Panc1 (cell line): ENCODE data around the gene POLR1G. TPM values are rescaled to one million over a fixed set of nuclear protein-coding genes. Genes with fewer than 3 reads are reported as not detected.

Experiments used
- ATAC-seq: fragments of 200-7000 bp; cut with Tn5 transposase; 2 replicates; pipeline ENCODE4 v1.9.1; 2020; ENCODE audit warnings: mild to moderate bottlenecking, moderate library complexity
- BruUV-seq: library from RNA; stranded (reverse); fragments of 400-500 nt; replicated peaks from 2 replicates; lab custom pipeline; 2021; lab: Mats Ljungman, UMichigan
- CTCF ChIA-PET: fragments of 300-600 bp; sonication (Branson Sonifier 250); formaldehyde crosslinking; loops from one replicate; lab custom pipeline; 2022; ENCODE audit warnings: antibody characterized with exemption; lab: Charles Lee
- POLR2A ChIA-PET: fragments of 300-600 bp; sonication (Branson Sonifier 250); formaldehyde crosslinking; loops from one replicate; lab custom pipeline; 2022; ENCODE audit warnings: antibody characterized with exemption; lab: Charles Lee
- DNase-seq: peaks from one replicate; pipeline ENCODE4 v3.0.0-alpha.2; 2010; ENCODE audit warnings: low read depth, low spot score
- H3K27ac ChIP-seq: 2 replicates; pipeline ENCODE4 v1.5.1; 2011; ENCODE audit warnings: mild to moderate bottlenecking, low read length, inconsistent platforms
- H3K27me3 ChIP-seq: fragments of 200-500 bp; sonication (Bioruptor generic); 2 replicates; pipeline ENCODE4 v1.6.0; 2014; ENCODE audit warnings: low read length, inconsistent platforms; ENCODE audit not compliant: control insufficient read depth, insufficient read depth
- H3K36me3 ChIP-seq: fragments of 200-500 bp; sonication (Bioruptor generic); 2 replicates; pipeline ENCODE4 v1.5.1; 2014; ENCODE audit warnings: inconsistent platforms, mild to moderate bottlenecking, low read length, moderate library complexity; ENCODE audit not compliant: control insufficient read depth, insufficient read depth
- H3K4me1 ChIP-seq: 2 replicates; pipeline ENCODE4 v1.5.1; 2011; ENCODE audit warnings: inconsistent platforms, mild to moderate bottlenecking, low read length, moderate library complexity; ENCODE audit not compliant: control insufficient read depth, insufficient read depth
- H3K4me3 ChIP-seq, 2 experiments: 2 replicates each; pipeline ENCODE4 v1.5.1; 2011 to 2012; ENCODE audit warnings: low read depth in 2 of 2, low read length in 2 of 2, mild to moderate bottlenecking in 2 of 2, inconsistent platforms in 1 of 2, moderate library complexity in 1 of 2
- H3K9me3 ChIP-seq: fragments of 200-500 bp; sonication (Bioruptor generic); 2 replicates; pipeline ENCODE4 v1.5.1; 2014; ENCODE audit warnings: low read depth, mild to moderate bottlenecking, inconsistent platforms, low read length, moderate library complexity; ENCODE audit not compliant: control insufficient read depth, insufficient read depth
- POLR2AphosphoS5 ChIP-seq: IDR thresholded peaks from 2 replicates; pipeline ENCODE4 v1.6.1; 2012; ENCODE audit warnings: mild to moderate bottlenecking, low read depth, low read length, moderate library complexity
- SIN3A ChIP-seq: IDR thresholded peaks from 2 replicates; pipeline ENCODE4 v1.6.1; 2012; ENCODE audit warnings: low read depth, mild to moderate bottlenecking, low read length, moderate library complexity, borderline replicate concordance; ENCODE audit not compliant: insufficient read depth
- TCF7L2 ChIP-seq: IDR thresholded peaks from 2 replicates; pipeline ENCODE4 v1.6.1; 2011; ENCODE audit warnings: mild to moderate bottlenecking, low read depth, low read length, inconsistent platforms
- in situ Hi-C: cut with HindIII; loops from 2 replicates; pipeline ENCODE4 v1.10.0; 2016; ENCODE audit warnings: low sequenced_read_pairs, low pct_unique_long_range_greater_than_20kb
- intact Hi-C: fragments of 100-400 bp; cut with micrococcal nuclease; formaldehyde crosslinking; loops from one replicate; pipeline ENCODE4 v1.10.0; 2022; ENCODE audit not compliant: unreplicated experiment
- total RNA-seq: library from RNA; stranded (reverse); gene quantifications from one replicate; pipeline ENCODE4 v1.2.1, GENCODE V29; 2021; ENCODE audit not compliant: unreplicated experiment
- TF ChIP-seq, protein P1 (sequence below): fragments of 450-650 bp; IDR thresholded peaks from 2 replicates; pipeline ENCODE4 v1.5.1; 2017; ENCODE audit warnings: mild to moderate bottlenecking
- TF ChIP-seq, protein P2 (sequence below), 2 experiments: IDR thresholded peaks; 2 replicates each; pipeline ENCODE4 v1.6.1; 2011 to 2012; ENCODE audit warnings: low read depth in 2 of 2, control low read depth in 1 of 2, low read length in 1 of 2, mild to moderate bottlenecking in 1 of 2, moderate library complexity in 1 of 2; ENCODE audit not compliant: insufficient read depth in 1 of 2

Gene POLR1G
- total RNA-seq, 1 experiment from 2014 or later: 27.8 TPM

DNA sequence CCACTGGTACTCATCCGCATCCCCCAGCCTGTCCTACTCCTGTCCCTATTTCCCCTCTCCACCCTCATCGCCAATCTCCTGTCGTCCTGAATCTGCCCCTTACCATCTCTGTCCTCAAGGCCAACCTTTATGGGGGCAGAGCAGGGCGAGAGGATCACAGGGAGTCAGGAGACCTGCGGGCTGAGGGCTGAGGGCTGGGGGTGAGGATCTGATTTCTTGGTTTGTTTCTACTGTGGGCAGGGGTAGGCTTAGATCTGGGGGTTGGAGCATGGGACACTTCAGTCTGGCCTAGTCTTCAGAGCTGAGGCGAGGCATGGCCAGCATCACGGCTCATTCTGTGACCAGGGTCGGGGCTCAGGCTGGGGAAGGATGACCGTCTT, 33.8 kb downstream of the POLR1G start:
- ATAC-seq (no peak), DNase-seq (no peak)
- CTCF ChIA-PET: interaction anchor here (0.6 to 1.9 kb wide), 4 partner anchors 38 to 66 kb away, joined by 4 to 31 read pairs (median 6); no protein-coding TSS in a partner anchor
- POLR2A ChIA-PET: interaction anchor here (0.6 to 1.0 kb wide), 2 partner anchors 28 to 36 kb away, joined by 3 to 4 read pairs; no protein-coding TSS in a partner anchor
- in situ Hi-C loops (no loop called here), intact Hi-C loops (no loop called here)
- H3K9me3 ChIP-seq: no peaks in the 10 kb centered on the region
- H3K36me3 ChIP-seq: no peaks in the 10 kb centered on the region
- no peak for TF ChIP-seq SIN3A
- TF ChIP-seq, protein P1, sequence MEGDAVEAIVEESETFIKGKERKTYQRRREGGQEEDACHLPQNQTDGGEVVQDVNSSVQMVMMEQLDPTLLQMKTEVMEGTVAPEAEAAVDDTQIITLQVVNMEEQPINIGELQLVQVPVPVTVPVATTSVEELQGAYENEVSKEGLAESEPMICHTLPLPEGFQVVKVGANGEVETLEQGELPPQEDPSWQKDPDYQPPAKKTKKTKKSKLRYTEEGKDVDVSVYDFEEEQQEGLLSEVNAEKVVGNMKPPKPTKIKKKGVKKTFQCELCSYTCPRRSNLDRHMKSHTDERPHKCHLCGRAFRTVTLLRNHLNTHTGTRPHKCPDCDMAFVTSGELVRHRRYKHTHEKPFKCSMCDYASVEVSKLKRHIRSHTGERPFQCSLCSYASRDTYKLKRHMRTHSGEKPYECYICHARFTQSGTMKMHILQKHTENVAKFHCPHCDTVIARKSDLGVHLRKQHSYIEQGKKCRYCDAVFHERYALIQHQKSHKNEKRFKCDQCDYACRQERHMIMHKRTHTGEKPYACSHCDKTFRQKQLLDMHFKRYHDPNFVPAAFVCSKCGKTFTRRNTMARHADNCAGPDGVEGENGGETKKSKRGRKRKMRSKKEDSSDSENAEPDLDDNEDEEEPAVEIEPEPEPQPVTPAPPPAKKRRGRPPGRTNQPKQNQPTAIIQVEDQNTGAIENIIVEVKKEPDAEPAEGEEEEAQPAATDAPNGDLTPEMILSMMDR: no peak
- TF ChIP-seq, protein P2, sequence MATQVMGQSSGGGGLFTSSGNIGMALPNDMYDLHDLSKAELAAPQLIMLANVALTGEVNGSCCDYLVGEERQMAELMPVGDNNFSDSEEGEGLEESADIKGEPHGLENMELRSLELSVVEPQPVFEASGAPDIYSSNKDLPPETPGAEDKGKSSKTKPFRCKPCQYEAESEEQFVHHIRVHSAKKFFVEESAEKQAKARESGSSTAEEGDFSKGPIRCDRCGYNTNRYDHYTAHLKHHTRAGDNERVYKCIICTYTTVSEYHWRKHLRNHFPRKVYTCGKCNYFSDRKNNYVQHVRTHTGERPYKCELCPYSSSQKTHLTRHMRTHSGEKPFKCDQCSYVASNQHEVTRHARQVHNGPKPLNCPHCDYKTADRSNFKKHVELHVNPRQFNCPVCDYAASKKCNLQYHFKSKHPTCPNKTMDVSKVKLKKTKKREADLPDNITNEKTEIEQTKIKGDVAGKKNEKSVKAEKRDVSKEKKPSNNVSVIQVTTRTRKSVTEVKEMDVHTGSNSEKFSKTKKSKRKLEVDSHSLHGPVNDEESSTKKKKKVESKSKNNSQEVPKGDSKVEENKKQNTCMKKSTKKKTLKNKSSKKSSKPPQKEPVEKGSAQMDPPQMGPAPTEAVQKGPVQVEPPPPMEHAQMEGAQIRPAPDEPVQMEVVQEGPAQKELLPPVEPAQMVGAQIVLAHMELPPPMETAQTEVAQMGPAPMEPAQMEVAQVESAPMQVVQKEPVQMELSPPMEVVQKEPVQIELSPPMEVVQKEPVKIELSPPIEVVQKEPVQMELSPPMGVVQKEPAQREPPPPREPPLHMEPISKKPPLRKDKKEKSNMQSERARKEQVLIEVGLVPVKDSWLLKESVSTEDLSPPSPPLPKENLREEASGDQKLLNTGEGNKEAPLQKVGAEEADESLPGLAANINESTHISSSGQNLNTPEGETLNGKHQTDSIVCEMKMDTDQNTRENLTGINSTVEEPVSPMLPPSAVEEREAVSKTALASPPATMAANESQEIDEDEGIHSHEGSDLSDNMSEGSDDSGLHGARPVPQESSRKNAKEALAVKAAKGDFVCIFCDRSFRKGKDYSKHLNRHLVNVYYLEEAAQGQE (IDR thresholded peaks at IDR 0.05; ENCODE audit: insufficient read depth in 1 of 2, low read depth in 2 of 2, low read length in 1 of 2): no peak
- no peak for TF ChIP-seq POLR2AphosphoS5
- no peak for TF ChIP-seq TCF7L2
- H3K27me3 ChIP-seq: no peaks in the 10 kb centered on the region
- H3K4me1 ChIP-seq: peaks cover 8% of the 10 kb centered on the region
- no TSS peak for BruUV-seq
- H3K4me3 ChIP-seq: peak overlapping the region; percentile 42 to 59
- H3K27ac ChIP-seq: peak overlapping the region; percentile 59; the same call in 1 of the 2 replicates

DNA sequence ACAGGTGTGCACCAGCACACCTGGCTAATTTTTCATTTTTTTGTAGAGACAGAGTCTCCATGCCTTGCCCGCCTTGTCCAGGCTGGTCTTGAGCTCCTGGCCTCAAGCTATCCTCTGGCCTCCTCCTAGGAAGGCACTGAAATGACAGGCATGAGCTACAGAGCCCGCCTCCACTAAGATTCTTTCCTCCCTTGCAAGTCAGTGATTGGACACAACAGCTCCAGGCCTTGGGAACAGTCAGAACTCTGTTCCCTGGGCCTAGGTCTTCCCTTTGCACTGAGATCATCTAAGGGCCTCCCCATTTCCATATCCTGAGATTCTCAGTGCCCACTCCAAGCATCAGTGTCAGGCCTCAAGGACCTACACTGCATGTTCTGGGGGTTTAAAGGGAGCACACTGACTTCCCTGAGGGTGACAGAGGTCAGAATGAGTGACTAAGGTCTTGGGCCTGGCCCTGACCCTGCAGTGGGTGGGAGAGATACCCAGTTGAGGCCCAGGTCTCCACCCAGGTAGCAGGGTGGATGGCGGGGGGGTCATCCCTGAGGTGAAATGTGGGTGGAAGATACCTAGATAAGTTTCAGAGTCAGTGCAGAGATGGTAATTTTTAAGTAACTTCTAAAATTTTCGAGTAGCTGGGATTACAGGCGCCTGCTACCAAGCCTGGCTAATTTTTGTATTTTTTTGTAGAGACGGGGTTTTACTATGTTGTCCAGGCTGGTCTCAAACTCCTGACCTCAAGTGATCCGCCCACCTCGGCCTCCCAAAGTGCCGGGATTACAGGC, 34.6 kb downstream of the POLR1G start:
- no peak for TF ChIP-seq TCF7L2
- intact Hi-C loops (no loop called here), in situ Hi-C loops (no loop called here)
- DNase-seq (no peak), ATAC-seq (peak; percentile 50; the same call in 1 of the 2 replicates)
- peaks cover 8% of the 10 kb centered on the region for H3K4me1 ChIP-seq
- H3K36me3 ChIP-seq: no peaks in the 10 kb centered on the region
- ChIA-PET POLR2A (interaction anchor here (0.9 to 1.0 kb wide), 2 partner anchors 27 to 35 kb away, joined by 3 to 4 read pairs; partner anchors contain the start of gene FOSB), CTCF (interaction anchor here (1.5 kb wide), 2 partner anchors 37 to 44 kb away, joined by 4 to 8 read pairs; no protein-coding TSS in a partner anchor)
- H3K27ac ChIP-seq: no peak overlapping the region
- H3K4me3 ChIP-seq: no peak overlapping the region
- no peaks in the 10 kb centered on the region for H3K9me3 ChIP-seq
- no peaks in the 10 kb centered on the region for H3K27me3 ChIP-seq
- no TSS peak for BruUV-seq

DNA sequence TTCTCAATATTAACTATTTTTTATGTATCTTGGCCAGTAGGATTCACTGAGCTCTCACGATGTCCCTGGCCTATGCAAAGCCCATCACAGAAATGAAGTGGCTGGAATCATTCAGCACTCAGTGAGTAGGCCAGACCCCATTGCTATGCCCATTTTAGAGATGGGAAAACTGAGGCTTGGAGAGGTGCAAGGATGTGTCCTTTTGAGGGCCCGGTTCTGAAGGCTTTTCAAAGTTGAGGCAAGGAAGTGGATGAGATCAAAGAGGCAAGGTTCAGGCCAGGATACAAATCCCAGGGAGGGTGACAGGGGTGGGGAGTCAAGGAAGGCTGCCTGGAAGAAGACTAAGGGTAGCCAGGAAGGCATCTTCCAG, 35.9 kb downstream of the POLR1G start:
- ATAC-seq: no peak
- CTCF ChIA-PET: no interaction called here
- Histone ChIP-seq H3K9me3 (no peaks in the 10 kb centered on the region), H3K27me3 (no peaks in the 10 kb centered on the region), H3K4me1 (peaks cover 8% of the 10 kb centered on the region), H3K27ac (no peak overlapping the region), H3K4me3 (no peak overlapping the region), H3K36me3 (no peaks in the 10 kb centered on the region)
- in situ Hi-C loops (no loop called here), intact Hi-C loops (no loop called here)
- POLR2A ChIA-PET: no interaction called here
- TF ChIP-seq POLR2AphosphoS5 (no peak), TCF7L2 (no peak), SIN3A (no peak)
- TF ChIP-seq, protein P1: no peak
- TF ChIP-seq, protein P2 (IDR thresholded peaks at IDR 0.05; ENCODE audit: insufficient read depth in 1 of 2, low read depth in 2 of 2, low read length in 1 of 2): no peak
- BruUV-seq: no TSS peak
- DNase-seq: no peak
